HG03571 (cell line): ENCODE measurements around the gene PRDM16.

Experiments
- ATAC-seq: cut with Tn5 transposase; IDR thresholded peaks from one replicate; pipeline ENCODE4 v1.9.1; 2021; ENCODE audit not compliant: unreplicated experiment

The PRDM16 gene

DNA sequence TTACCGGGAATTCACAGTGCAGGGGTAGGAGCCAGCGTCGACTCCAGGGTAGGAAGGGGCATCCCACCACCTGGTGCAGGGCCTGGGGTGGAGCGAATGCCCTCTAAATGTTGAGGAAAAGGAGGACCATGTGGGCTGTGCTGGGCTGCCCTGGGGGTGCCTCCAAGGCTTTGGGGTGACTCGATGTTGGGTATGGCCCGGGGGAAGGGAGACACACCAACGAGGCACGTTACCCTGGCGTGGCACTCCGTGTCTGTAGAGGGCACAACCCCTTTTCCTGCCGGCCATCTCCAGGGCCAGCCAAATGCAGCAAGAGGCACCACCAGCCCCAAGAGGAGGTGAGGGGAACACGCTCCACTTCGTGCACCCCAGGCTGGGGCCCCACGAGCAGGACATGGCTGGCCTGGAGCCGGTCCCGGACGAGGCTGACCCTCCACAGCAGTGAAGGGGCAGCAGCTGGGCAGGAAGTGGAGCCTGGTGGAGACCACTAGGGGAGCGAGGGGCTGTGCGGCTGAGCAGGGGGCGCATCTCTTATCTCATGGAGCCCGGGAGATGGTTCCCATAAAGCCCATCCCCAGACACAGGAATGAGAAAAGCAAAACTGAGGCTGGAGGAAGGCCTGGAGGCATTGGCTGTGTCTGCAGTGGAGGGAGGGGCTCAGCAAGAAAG is 36.5 kb upstream of the PRDM16 start:
- no peak for ATAC-seq

DNA sequence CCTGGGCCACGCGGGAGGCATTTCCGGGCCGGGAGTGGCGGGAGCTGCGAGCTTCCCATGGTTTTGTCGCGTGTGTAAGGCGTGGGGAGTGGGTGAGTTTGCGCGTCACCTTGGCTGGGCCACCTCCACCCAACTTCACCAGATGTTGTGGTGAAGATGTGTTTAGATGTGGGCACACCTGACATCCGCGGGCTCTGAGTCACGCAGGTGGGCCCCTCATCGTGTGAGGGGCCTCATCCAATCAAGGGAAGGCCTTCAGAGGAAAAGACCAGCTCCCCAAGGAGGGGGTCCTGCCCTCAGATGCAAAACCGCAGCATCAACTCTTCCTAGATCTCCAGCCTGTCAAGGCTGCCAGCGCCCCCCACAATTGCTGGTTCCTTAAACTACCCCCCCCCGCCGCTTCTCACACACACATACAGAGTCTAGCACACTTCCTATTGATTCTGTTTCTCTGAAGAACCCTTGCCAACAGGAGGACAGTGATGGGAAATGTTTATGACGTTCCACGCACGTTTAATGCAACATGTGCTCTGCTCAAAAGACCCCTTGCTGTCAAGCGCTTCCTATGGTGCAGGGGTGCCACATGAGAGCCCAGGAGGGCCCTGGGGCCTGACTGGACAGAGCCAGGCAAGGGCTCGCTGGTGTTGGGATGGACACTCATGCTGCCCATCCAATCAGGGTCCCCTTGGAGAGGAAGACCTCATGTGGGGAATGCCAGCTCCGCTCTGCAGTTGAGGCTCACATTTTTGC is 35.8 kb upstream of the PRDM16 start:
- ATAC-seq: no peak

- ATAC-seq: no peak
Measured at GRCh38 chr1:3033790-3034090, 35.3 kb upstream of the PRDM16 start.

- ATAC-seq: no peak
Measured at GRCh38 chr1:3034162-3034561, 34.8 kb upstream of the PRDM16 start.

DNA sequence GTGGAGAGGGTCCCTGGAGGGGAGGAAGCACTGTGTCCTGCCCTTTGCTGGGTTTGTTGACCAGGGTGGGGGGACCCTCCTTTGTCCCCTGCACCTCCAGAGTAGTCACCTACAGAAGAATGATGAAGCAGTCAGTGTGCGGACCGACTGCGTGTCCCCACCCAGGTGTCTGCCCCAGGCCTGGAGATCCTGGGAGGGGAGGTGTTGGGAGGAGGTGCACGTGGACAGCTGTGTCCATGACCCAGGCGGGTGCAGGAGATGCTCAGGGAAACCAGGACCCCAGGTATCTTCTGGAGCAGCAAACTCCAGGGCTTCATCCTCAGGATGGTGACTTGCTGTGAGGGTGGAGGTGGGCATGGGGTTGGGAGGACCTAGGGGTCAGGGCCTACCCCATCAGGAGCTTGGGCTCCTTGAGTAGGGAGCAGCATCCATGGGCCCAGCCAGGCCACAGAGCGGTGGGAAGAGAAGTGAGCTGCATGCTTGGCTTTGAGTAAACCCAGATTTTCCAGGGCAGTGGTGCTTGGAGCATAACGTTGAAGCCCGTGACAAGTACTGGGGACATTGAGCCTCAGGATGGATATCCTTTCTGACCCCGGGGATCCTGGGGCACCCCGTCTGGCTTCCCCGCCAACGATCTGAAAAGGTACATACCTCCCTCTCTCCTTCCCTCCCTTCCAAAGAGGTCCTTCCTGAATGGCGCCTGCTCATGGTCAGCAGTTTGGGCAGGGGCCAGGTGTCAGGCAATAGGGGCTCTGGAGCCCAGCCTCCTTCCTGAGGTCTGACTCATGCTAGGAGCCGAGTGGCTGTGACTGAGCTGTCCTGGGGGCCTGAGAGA is 34.1 kb upstream of the PRDM16 start:
- no peak for ATAC-seq

GRCh38 chr1:3035563-3036446 is 33.2 kb upstream of the PRDM16 start:
- no peak for ATAC-seq

- no peak for ATAC-seq
Measured at GRCh38 chr1:3036447-3037280, 32.3 kb upstream of the PRDM16 start.

- ATAC-seq: no peak
Measured at GRCh38 chr1:3037281-3038040, 31.5 kb upstream of the PRDM16 start.

DNA sequence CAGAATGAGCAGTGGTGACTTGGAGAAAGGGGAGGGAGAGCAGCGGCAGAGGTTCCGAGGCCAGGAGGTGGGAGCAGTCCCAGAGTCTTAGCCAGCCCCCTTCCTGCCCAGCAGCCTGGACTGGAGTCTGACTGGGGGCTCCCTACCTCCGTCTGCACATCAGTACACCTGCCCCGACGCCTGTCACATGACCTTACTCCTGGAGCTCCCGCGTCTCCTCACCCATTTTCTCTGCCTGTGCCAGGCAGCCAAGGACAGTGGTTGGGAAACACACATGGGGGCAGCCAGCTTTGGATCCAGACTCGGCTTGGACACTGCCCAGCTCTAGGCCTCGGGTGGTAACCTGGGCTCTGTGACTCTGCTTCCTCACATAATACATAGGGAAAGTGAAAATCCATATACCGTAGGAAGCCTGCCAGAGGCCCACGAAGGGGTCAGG is 30.9 kb upstream of the PRDM16 start:
- no peak for ATAC-seq

DNA sequence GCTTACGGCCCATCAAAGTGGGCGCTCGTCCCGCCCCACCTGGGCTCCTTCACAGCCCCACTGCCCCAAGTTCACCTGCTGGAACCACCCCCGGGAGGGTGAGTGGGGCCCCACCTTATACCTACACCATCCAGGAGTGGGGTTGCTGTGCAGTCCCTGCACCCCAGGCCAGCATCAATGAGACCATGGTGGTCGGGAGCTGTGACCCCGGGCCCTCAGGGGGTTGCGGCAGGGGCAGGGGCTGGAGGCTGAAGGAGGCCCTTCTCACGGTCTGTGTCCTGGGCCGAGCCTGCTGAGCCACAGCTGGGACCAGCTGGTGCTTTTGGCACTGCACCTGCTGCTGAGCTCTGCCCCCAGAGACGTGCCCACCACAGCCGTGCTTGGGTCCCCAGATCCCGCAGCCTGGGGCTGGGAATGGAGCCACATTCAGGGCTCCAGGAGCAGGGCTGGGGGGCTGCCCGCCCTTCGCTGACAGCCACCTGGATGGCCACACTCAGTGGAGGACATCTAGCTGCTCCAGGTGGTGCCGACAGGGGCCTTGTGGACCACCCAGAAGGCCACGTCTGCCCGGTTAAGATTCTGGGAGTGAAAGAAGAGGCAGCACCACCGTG is 30.3 kb upstream of the PRDM16 start:
- no peak for ATAC-seq

DNA sequence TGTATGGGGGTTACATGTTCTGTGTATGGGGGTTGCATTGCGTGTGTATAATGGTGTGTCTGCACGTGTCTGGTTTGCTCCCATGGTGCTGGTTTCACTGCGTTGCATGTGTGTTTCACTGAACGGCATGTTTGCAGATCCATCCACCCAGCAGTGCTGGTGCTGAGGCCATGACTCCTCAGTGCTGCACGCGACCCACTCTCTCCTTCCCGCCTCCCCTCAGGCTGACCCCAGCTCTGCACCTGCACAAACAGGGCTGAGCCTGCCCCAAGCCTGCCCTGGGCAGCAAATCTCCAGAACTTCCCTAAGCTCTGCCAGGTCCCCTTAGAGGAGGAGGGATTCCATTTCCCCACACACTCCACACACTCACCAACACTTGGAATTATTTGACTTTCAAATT is 29.0 kb upstream of the PRDM16 start:
- ATAC-seq: no peak

- ATAC-seq: no peak
Measured at GRCh38 chr1:3042481-3042880, 26.5 kb upstream of the PRDM16 start.

DNA sequence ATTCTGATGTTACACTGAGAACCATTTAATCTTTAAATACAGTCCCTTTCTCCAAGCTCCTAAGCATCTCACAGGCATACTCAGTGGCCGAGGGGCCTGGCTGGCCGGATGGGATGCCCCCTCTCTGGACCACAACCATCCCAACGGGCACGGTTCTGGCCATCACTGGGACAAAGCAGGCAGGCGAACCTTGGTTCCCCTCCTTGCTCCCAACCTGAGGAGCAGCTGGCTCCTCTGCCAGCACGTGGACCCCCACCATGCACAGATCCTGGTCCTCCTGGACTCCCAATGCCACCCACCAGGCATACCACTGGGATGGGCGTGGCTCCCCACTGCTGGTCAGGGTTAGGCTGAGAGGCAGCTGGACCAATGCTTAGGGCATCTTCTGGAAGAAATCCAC is 19.8 kb upstream of the PRDM16 start:
- ATAC-seq: no peak

DNA sequence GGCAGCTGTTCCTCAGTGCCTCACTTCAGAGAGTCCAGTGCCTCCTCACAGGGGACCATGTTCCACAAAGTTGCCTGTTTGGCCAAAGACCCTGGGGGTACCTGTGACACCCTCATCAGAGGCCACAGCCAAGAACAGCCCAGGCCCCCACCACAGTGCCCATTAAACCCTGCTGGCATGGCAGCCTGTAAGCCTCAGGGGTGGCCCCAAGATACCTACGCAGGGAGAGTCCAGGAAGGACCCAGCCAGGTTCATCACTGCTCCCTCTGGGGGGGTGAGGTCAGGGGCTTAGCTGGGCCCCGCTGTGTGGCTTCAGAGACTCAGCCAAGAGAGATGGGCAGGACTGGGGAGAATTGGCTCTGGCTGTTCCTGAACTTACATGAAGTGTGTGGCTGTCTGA is 19.1 kb upstream of the PRDM16 start:
- ATAC-seq: no peak

DNA sequence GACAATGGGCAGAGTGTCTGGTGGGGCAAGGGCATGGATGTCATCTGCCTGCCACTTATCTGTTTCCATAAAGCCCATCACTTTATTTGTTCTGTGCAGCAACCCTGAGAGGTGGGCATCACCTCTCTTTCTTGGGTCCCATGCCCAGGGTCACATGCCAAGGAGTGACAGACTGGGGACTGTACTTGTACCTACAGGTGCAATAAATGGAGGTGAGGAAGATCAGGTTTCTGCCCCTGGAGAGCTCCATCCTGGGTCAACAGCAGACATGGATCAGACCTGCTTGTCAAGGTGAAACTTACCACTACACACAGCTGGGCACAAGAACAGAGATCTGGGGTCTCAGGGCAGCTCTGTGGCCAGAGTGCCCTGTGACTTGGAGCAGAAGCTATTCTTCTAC is 18.4 kb upstream of the PRDM16 start:
- ATAC-seq: no peak

DNA sequence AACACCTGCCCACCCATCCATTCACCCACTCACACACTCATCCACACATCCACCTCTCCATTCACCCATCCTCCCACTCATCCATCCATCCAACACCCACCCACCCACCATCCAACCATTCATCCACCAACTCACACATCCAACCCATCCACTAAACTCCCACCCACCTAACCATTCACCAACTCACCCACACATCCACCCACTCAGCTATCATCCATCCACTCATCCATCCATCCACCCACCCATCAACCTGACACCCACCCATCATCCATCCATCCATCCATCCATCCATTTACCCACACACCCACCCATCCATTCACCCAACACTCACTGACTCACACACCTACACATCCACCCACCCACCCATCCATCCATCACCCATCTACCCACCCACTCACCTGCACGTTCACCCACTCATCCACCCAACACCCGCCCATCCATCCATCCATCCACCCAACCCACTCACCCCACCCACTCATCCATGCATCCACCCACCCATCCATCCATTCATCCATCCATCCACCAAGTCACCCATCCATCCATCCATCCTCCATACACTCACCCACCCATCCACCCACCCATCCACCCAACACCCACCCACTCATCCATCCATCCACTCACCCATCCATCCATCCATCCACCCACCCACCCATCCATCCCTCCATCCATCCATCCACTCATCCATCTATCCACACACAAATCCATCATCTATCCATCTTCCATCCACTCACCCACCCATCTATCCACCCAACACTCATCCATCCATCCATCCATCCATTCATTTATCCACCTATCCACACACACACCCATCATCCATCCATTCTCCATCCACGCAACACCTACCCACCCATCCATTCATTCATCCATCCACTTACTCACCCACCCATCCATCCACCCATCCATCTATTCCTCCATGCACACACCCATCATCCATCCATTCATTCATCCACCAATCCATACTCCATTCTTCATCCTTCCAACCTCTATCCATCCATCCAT is 17.4 kb upstream of the PRDM16 start:
- ATAC-seq: no peak

DNA sequence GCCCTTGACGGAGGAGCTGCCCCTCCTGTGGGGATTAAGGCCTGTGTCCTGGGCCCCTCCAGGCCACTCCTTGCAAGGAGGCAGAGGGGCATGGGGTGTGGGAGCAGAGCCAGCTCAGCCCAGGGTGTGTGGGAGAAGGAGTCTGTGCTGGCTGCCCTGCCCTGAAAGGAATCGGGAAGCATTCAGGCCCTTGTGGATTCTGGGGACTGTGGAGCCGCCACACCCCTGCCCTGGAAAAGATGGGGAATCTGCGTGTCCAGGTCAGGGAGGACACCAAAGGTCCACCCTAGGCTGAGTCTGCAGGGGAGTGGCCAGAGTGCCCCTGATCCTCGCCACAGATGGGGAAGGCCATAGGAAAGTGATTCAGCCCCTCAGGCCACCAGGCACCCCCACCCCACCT is 16.5 kb upstream of the PRDM16 start:
- ATAC-seq: no peak
